Measurements from ENCODE around the gene TNC. TPM values are rescaled to one million over a fixed set of nuclear protein-coding genes. Genes with fewer than 3 reads are reported as not detected.

TNC gene
- total RNA-seq, 2 experiments from 2014 or later, result 0.05 to 0.12 TPM

GRCh38 chr9:115146581-115147021 lies 28.6 kb upstream of the TNC start:
- no peaks in the 10 kb centered on the region for H3K36me3 Mint-ChIP-seq (ENCODE audit: low read depth)
- DNase-seq, result no peak
- H3K27me3 Mint-ChIP-seq (ENCODE audit: low read depth), result peaks cover 17% of the 10 kb centered on the region
- CTCF ChIA-PET, result no interaction called here
- no peak overlapping the region for H3K4me3 Mint-ChIP-seq
- no peak overlapping the region for H3K27ac Mint-ChIP-seq
- H3K4me1 Mint-ChIP-seq (ENCODE audit: low read depth), result no peaks in the 10 kb centered on the region
- intact Hi-C loops (cut with micrococcal nuclease), result no loop called here
- no peaks in the 10 kb centered on the region for H3K9me3 Mint-ChIP-seq

- DNase-seq, result no peak
- CTCF ChIA-PET, result no interaction called here
- intact Hi-C loops (cut with micrococcal nuclease), result no loop called here
- H3K36me3 Mint-ChIP-seq (ENCODE audit: low read depth), result no peaks in the 10 kb centered on the region
- no peaks in the 10 kb centered on the region for H3K9me3 Mint-ChIP-seq
- H3K4me1 Mint-ChIP-seq (ENCODE audit: low read depth), result no peaks in the 10 kb centered on the region
- peaks cover 23% of the 10 kb centered on the region for H3K27me3 Mint-ChIP-seq (ENCODE audit: low read depth)
- H3K27ac Mint-ChIP-seq, result no peak overlapping the region
- H3K4me3 Mint-ChIP-seq, result no peak overlapping the region
These were observed 26.7 kb upstream of the TNC start for GRCh38 chr9:115144706-115145105.

DNA sequence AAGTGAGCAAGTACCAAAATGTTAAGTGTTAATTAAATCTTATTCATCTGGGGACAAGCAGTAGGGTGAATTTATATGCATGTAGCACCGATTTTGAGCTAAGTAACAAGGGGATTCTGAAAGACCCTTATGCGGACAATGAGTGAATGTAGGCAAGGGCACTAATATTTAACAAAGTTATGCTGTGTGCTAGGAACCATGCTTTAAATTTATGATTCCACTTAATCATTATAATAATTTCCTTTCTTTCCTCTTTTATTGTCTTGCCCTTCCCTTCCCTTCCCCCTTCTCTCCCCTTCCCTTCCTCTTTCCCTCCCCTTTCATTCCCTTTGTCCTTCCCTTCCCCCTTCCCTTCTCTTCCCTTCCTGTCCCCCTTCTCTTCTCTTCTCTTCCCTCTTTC lies 25.7 kb upstream of the TNC start:
- Mint-ChIP-seq H3K36me3 (ENCODE audit: low read depth) (no peaks in the 10 kb centered on the region), H3K9me3 (no peaks in the 10 kb centered on the region), H3K4me1 (ENCODE audit: low read depth) (no peaks in the 10 kb centered on the region), H3K27ac (no peak overlapping the region), H3K27me3 (ENCODE audit: low read depth) (peaks cover 24% of the 10 kb centered on the region), H3K4me3 (no peak overlapping the region)
- DNase-seq, result no peak
- intact Hi-C loops (cut with micrococcal nuclease), result no loop called here
- CTCF ChIA-PET, result no interaction called here

GRCh38 chr9:115142517-115143270 lies 24.7 kb upstream of the TNC start:
- H3K36me3 Mint-ChIP-seq (ENCODE audit: low read depth), result no peaks in the 10 kb centered on the region
- CTCF ChIA-PET, result no interaction called here
- H3K27me3 Mint-ChIP-seq (ENCODE audit: low read depth), result peaks cover 30% of the 10 kb centered on the region
- H3K27ac Mint-ChIP-seq, result no peak overlapping the region
- no peak for DNase-seq
- H3K4me3 Mint-ChIP-seq, result no peak overlapping the region
- H3K9me3 Mint-ChIP-seq, result no peaks in the 10 kb centered on the region
- no peaks in the 10 kb centered on the region for H3K4me1 Mint-ChIP-seq (ENCODE audit: low read depth)
- intact Hi-C loops (cut with micrococcal nuclease), result no loop called here

GRCh38 chr9:115142090-115142489 lies 24.1 kb upstream of the TNC start:
- Mint-ChIP-seq H3K4me1 (ENCODE audit: low read depth) (no peaks in the 10 kb centered on the region), H3K36me3 (ENCODE audit: low read depth) (no peaks in the 10 kb centered on the region), H3K9me3 (no peaks in the 10 kb centered on the region), H3K4me3 (no peak overlapping the region), H3K27me3 (ENCODE audit: low read depth) (peaks cover 30% of the 10 kb centered on the region), H3K27ac (no peak overlapping the region)
- CTCF ChIA-PET, result no interaction called here
- intact Hi-C loops (cut with micrococcal nuclease), result no loop called here
- DNase-seq, result no peak

DNA sequence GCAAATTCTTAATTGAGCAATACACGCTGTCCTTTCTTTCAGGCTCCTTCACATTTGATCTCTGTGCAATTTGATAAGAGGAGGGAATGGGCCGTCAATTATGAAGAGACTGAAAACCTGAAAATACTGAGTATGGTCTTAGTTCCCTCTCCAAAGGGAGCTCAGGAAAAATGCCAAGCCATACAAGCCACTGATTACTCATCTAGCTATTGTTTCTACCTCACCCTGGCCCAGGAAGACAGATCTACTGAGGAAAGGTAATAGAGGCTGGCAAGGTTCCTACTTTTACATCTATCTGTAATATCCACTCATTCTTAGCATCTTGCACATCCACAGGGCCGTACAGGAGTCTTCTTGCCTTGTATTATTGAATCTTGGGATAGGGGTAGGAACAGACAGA lies 23.7 kb upstream of the TNC start:
- CTCF ChIA-PET, result interaction anchor here (0.6 kb wide), 1 partner anchor 96 kb away, joined by 3 read pairs; no protein-coding TSS in a partner anchor
- no peak overlapping the region for H3K27ac Mint-ChIP-seq
- no peak for DNase-seq
- no peak overlapping the region for H3K4me3 Mint-ChIP-seq
- H3K36me3 Mint-ChIP-seq (ENCODE audit: low read depth), result no peaks in the 10 kb centered on the region
- intact Hi-C loops (cut with micrococcal nuclease), result no loop called here
- peaks cover 32% of the 10 kb centered on the region for H3K27me3 Mint-ChIP-seq (ENCODE audit: low read depth)
- H3K4me1 Mint-ChIP-seq (ENCODE audit: low read depth), result no peaks in the 10 kb centered on the region
- no peaks in the 10 kb centered on the region for H3K9me3 Mint-ChIP-seq

DNA sequence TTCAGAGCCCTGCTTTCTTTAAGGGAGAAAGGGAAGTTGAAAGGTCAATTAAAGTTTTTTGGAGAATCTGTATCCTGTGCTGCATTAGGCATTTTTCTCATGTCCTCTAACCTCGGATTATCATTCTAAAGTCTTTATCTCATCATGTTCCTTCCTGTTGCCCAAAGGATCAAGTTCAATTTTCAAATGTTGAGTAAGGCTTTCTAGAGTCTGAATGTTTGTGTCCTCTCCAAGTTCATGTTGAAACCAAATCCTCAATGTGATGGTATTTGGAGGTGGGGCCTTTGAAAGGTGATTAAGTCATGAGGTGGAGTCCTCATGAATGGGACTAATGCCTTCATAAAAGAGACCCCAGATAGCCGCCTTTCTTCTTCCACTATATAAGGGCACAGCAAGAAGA lies 20.2 kb upstream of the TNC start:
- intact Hi-C loops (cut with micrococcal nuclease), result no loop called here
- no peak overlapping the region for H3K27ac Mint-ChIP-seq
- peaks cover 34% of the 10 kb centered on the region for H3K27me3 Mint-ChIP-seq (ENCODE audit: low read depth)
- H3K4me1 Mint-ChIP-seq (ENCODE audit: low read depth), result no peaks in the 10 kb centered on the region
- CTCF ChIA-PET, result no interaction called here
- no peaks in the 10 kb centered on the region for H3K36me3 Mint-ChIP-seq (ENCODE audit: low read depth)
- H3K4me3 Mint-ChIP-seq, result no peak overlapping the region
- no peak for DNase-seq
- H3K9me3 Mint-ChIP-seq, result no peaks in the 10 kb centered on the region

GRCh38 chr9:115137526-115137925 lies 19.6 kb upstream of the TNC start:
- no peak for DNase-seq
- Mint-ChIP-seq H3K4me3 (no peak overlapping the region), H3K27ac (no peak overlapping the region), H3K27me3 (ENCODE audit: low read depth) (peaks cover 29% of the 10 kb centered on the region), H3K4me1 (ENCODE audit: low read depth) (no peaks in the 10 kb centered on the region), H3K36me3 (ENCODE audit: low read depth) (no peaks in the 10 kb centered on the region), H3K9me3 (no peaks in the 10 kb centered on the region)
- CTCF ChIA-PET, result no interaction called here
- intact Hi-C loops (cut with micrococcal nuclease), result no loop called here

DNA sequence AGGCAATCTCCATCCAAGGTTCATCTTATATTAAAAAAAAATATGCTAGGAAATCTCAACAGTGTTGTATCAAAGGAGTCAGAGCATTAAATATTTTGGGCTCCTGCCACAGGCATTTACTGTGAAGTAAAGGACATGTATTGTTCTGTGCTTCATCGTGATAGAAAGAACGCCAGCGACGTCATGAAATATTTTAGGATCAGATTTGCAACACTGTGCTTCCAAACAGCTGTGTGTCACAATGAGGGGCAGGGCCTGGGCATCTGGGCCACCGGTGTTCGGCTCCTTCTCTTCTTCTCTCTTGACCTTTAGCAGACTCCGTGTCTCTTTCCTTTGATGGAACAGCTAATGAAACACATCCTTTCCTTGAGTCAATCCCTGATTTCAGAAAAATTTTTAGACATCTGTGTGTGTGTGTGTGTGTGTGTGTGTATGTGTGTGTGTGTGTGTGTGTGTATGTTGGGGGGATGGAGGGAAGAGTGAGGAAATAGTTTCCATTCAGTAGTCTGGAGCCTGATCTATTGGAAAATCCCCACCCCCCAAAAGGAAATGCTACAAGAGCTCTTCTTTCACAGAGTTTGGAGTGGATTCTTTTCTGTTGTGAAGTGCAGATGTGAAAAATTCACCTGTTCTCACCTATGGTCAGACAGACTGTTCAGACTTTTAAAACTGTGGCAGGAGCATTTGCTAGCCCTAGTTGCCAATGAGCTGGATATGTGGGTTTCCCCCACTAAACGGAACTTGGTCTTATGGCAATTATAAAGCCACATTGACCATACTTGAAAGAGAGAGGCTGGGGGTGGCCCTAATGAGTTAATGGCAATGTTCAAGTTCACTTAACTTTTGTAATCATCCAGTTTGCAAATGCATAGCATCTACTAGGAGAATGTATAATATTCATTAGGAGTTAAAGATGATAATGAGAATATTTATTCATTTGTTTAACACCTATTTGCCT lies 18.1 kb upstream of the TNC start:
- intact Hi-C loops (cut with micrococcal nuclease), result no loop called here
- H3K4me1 Mint-ChIP-seq (ENCODE audit: low read depth), result no peaks in the 10 kb centered on the region
- no peak for DNase-seq
- no peaks in the 10 kb centered on the region for H3K36me3 Mint-ChIP-seq (ENCODE audit: low read depth)
- no peaks in the 10 kb centered on the region for H3K9me3 Mint-ChIP-seq
- no peak overlapping the region for H3K27ac Mint-ChIP-seq
- CTCF ChIA-PET, result interaction anchor here (0.7 kb wide), 1 partner anchor 410 kb away, joined by 3 read pairs; no protein-coding TSS in a partner anchor
- H3K27me3 Mint-ChIP-seq (ENCODE audit: low read depth), result peaks cover 21% of the 10 kb centered on the region
- H3K4me3 Mint-ChIP-seq, result no peak overlapping the region

DNA sequence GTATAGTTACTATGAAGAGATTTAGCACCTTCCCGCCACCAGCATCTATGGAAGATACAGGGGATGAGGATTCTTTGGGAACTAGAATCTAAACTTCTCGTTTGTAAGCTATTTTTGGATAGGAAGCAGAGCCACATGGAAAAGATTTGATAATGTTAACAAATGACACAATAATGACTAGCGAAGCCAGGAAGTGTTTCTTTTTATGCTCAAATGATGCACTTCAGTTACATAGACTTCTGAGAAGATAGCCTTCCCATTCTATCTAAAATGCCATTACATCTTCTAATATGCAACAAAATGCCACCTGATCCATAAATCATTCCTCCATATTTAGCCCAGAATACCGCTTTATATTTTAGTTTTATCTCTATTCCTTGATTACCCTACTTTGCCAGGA lies 17.0 kb upstream of the TNC start:
- H3K9me3 Mint-ChIP-seq, result no peaks in the 10 kb centered on the region
- intact Hi-C loops (cut with micrococcal nuclease), result no loop called here
- H3K36me3 Mint-ChIP-seq (ENCODE audit: low read depth), result no peaks in the 10 kb centered on the region
- H3K4me3 Mint-ChIP-seq, result no peak overlapping the region
- no peak for DNase-seq
- CTCF ChIA-PET, result interaction anchor here (1.5 kb wide), 1 partner anchor 14 kb away, joined by 3 read pairs; no protein-coding TSS in a partner anchor
- H3K27me3 Mint-ChIP-seq (ENCODE audit: low read depth), result peaks cover 20% of the 10 kb centered on the region
- no peaks in the 10 kb centered on the region for H3K4me1 Mint-ChIP-seq (ENCODE audit: low read depth)
- no peak overlapping the region for H3K27ac Mint-ChIP-seq

- intact Hi-C loops (cut with micrococcal nuclease), result no loop called here
- H3K36me3 Mint-ChIP-seq (ENCODE audit: low read depth), result no peaks in the 10 kb centered on the region
- H3K9me3 Mint-ChIP-seq, result no peaks in the 10 kb centered on the region
- CTCF ChIA-PET, result interaction anchor here (0.8 to 1.5 kb wide), 2 partner anchors 13 to 17 kb away, joined by 3 read pairs; no protein-coding TSS in a partner anchor
- peaks cover 19% of the 10 kb centered on the region for H3K27me3 Mint-ChIP-seq (ENCODE audit: low read depth)
- no peak for DNase-seq
- no peaks in the 10 kb centered on the region for H3K4me1 Mint-ChIP-seq (ENCODE audit: low read depth)
- no peak overlapping the region for H3K27ac Mint-ChIP-seq
- H3K4me3 Mint-ChIP-seq, result no peak overlapping the region
These were observed 15.7 kb upstream of the TNC start for GRCh38 chr9:115133649-115134048.

DNA sequence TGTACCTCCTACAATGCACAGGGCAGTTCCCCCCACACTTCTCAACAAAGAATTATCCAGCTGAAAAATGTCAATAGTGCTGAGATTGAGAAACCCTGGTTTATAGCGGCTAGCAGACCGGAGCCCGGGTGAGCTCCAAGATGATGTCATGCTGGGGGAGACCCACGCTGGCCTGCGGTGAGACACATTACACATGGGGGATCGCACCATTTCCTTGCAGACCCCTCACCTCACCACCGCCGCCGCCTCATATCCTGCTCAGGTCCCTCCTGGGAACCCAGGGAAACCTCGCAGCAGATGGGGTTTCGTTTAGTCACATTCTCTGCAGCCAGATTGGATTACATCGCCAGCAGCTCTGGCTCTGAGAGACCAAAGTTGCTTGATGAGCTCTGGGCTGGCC lies 14.7 kb upstream of the TNC start:
- H3K4me1 Mint-ChIP-seq (ENCODE audit: low read depth), result no peaks in the 10 kb centered on the region
- CTCF ChIA-PET, result no interaction called here

More for the DNA sequence above, 14.7 kb upstream of the TNC start:
- Mint-ChIP-seq H3K27me3 (ENCODE audit: low read depth) (peaks cover 14% of the 10 kb centered on the region), H3K27ac (no peak overlapping the region), H3K36me3 (ENCODE audit: low read depth) (no peaks in the 10 kb centered on the region), H3K9me3 (no peaks in the 10 kb centered on the region), H3K4me3 (no peak overlapping the region)
- DNase-seq, result no peak
- intact Hi-C loops (cut with micrococcal nuclease), result no loop called here
